ENCODE results near the gene HERC2. TPM values are rescaled to one million over a fixed set of nuclear protein-coding genes. Genes with fewer than 3 reads are reported as not detected.

Gene HERC2
- total and polyA plus RNA-seq, 2 of the 8 experiments (the other 6 are each of a cell fraction or from before 2014, with no cell fraction given): 83.0 to 88.7 TPM

DNA sequence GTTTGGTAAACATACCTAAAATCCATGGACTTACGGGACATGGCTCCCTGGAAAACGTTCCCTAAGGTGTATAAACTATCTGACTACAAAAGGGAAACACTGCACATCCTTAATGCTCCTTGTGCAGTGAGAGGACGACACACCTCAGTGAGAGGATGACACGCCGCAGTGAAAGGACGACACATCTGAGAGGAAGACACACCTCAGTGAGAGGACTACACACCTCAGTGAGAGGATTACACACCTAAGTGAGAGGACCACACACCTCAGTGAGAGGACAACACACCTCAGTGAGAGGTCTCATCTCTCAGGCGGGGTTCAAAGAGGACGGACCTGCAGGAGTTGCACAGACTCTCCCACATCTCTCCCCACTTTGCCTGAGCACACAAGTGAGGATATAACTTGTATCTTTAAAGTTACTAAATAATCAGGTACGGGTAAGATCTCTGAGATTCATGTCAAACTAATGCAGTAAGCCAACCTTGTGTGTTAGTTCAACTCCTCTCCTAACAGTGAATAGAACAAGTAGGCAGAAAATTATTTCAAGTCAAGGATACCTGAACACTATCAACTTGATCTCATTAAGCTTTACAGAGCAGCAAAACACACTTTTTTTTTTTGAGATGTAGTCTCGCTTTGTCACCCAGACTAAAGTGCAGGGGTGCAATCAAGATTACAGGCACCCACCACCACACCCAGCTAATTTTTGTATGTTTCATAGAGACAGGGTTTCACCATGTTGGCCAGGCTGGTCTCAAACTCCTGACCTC lies 32.1 kb downstream of the HERC2 start:
- 92% methylated on average over 10 of the region's 10 CpGs; no CpG with 5 or more reads in 1 of the 2 experiments for WGBS, 2 experiments (ENCODE audit: extremely low coverage in 1 of 2, insufficient coverage in 1 of 2, insufficient read length in 1 of 2, insufficient replicate concordance in 2 of 2, low coverage in 1 of 2, low lambda C conversion rate in 2 of 2, missing lambda C conversion rate in 1 of 2)
- no peak overlapping the region for H2AFZ ChIP-seq (ENCODE audit: low read length)
- no peak for DNase-seq (ENCODE audit: low read depth in 1 of 2, low spot score in 2 of 2)
- peaks cover 4 to 13% of the 10 kb centered on the region in 2 experiments; a peak in 2 of 4 replicates for H3K9me3 ChIP-seq (ENCODE audit: insufficient read depth in 2 of 2, low read depth in 1 of 2, low read length in 1 of 2)
- H3K36me3 ChIP-seq (ENCODE audit: control insufficient read depth in 2 of 4, insufficient read depth in 4 of 4, low read length in 3 of 4): peaks cover 6 to 24% (median 16%) of the 10 kb centered on the region in 4 experiments
- H3K18ac ChIP-seq (ENCODE audit: extremely low read depth, low read length): no peak overlapping the region
- ChIA-PET CTCF (ENCODE audit: partially characterized antibody) (no interaction called here), POLR2A (ENCODE audit: partially characterized antibody) (no interaction called here)
- no peak overlapping the region for H2BK12ac ChIP-seq (ENCODE audit: low read depth, low read length)
- FAIRE-seq: no peak
- no peaks in the 10 kb centered on the region for H3K27me3 ChIP-seq (replicated peaks in 1 of 4; ENCODE audit: control insufficient read depth in 3 of 4, extremely low read depth in 1 of 4, insufficient read depth in 3 of 4, low read length in 3 of 4)
- H4K91ac ChIP-seq (replicated peaks; ENCODE audit: insufficient read length, low read length): no peak overlapping the region
- no peak overlapping the region for H2BK15ac ChIP-seq (ENCODE audit: low read length)
- H3K79me1 ChIP-seq (ENCODE audit: low read depth, low read length): no peaks in the 10 kb centered on the region
- H4K5ac ChIP-seq (ENCODE audit: insufficient read length, low read depth, low read length): no peak overlapping the region
- no peak overlapping the region for H3K14ac ChIP-seq (ENCODE audit: insufficient read length)
- no peaks in the 10 kb centered on the region for H4K20me1 ChIP-seq (replicated peaks in 1 of 2; ENCODE audit: control insufficient read depth in 1 of 2, insufficient read depth in 2 of 2, low read length in 2 of 2)
- no peak overlapping the region for H3K4ac ChIP-seq (replicated peaks; ENCODE audit: insufficient read length, low read depth, low read length)
- no peak overlapping the region for H3K23ac ChIP-seq (ENCODE audit: insufficient read length)
- H3K4me2 ChIP-seq (ENCODE audit: insufficient read depth in 1 of 2, low read depth in 2 of 2, low read length in 2 of 2): no peak overlapping the region
- no peak overlapping the region for H3K4me3 ChIP-seq (ENCODE audit: extremely low read depth in 1 of 4, insufficient read depth in 2 of 4, low read depth in 3 of 4, low read length in 4 of 4)
- H2BK5ac ChIP-seq (ENCODE audit: low read depth, low read length): no peak overlapping the region
- H2AK5ac ChIP-seq (ENCODE audit: low read depth, low read length): no peak overlapping the region
- H4K8ac ChIP-seq (ENCODE audit: extremely low read depth, insufficient read depth, low read length): no peak overlapping the region
- H3K9ac ChIP-seq (replicated peaks in 1 of 4; ENCODE audit: extremely low read depth in 1 of 4, low read depth in 3 of 4, low read length in 3 of 4): no peak overlapping the region
- no peaks in the 10 kb centered on the region for H3K23me2 ChIP-seq (ENCODE audit: low read depth, low read length)
- H3K79me2 ChIP-seq (ENCODE audit: control insufficient read depth in 1 of 2, insufficient read depth in 2 of 2, low read length in 2 of 2): peaks cover 0 to 33% of the 10 kb centered on the region in 2 experiments; a peak in 2 of 4 replicates
- H2BK20ac ChIP-seq (ENCODE audit: low read length): no peak overlapping the region
- no peak overlapping the region for H3K27ac ChIP-seq (ENCODE audit: low read depth, low read length)
- H2BK120ac ChIP-seq (replicated peaks; ENCODE audit: low read depth, low read length): no peak overlapping the region
- H3K56ac ChIP-seq (replicated peaks; ENCODE audit: insufficient read length, low read depth, low read length): no peak overlapping the region
- H3K4me1 ChIP-seq (replicated peaks in 1 of 4; ENCODE audit: control insufficient read depth in 3 of 4, insufficient read depth in 4 of 4, low read length in 3 of 4): peaks cover 0 to 5% (median 0%) of the 10 kb centered on the region in 4 experiments; a peak in 2 of 7 replicates
- TF ChIP-seq TEAD4 (IDR thresholded peaks at IDR 0.05; ENCODE audit: low read depth, low read length) (no peak), RNF2 (IDR thresholded peaks at IDR 0.05; ENCODE audit: borderline replicate concordance, low read depth, low read length, missing control alignments, poor library complexity, severe bottlenecking) (no peak), BRCA1 (IDR thresholded peaks at IDR 0.05; ENCODE audit: low read depth, low read length) (no peak), YY1 (IDR thresholded peaks at IDR 0.05; ENCODE audit: low read depth, low read length) (no peak), SUZ12 (IDR thresholded peaks at IDR 0.05; ENCODE audit: low read length) (no peak), TBP (IDR thresholded peaks at IDR 0.05; ENCODE audit: low read depth, low read length) (no peak), CBX5 (IDR thresholded peaks at IDR 0.05; ENCODE audit: low read depth, low read length) (no peak), EP300 (IDR thresholded peaks at IDR 0.05; ENCODE audit: borderline replicate concordance in 1 of 2, low read depth in 2 of 2, low read length in 2 of 2) (no peak), TAF7 (optimal IDR thresholded peaks at IDR 0.05; ENCODE audit: borderline replicate concordance, low read depth, low read length) (no peak), SIN3A (conservative IDR thresholded peaks at IDR 0.05 in 1 of 2, IDR thresholded peaks at IDR 0.05 in 1 of 2; ENCODE audit: low read depth in 1 of 2, low read length in 2 of 2) (no peak), HDAC6 (IDR thresholded peaks at IDR 0.05; ENCODE audit: low read depth, low read length) (no peak)
